K562 (cell line): Measurements from ENCODE around the gene ACVR2B. TPM values are rescaled to one million over a fixed set of nuclear protein-coding genes. Genes with fewer than 3 reads are reported as not detected.

ENCODE experiments used
- ATAC-seq: fragments of 200-7000 bp; cut with Tn5 transposase; 3 replicates; pipeline ENCODE4 v1.9.1; 2020; ENCODE audit warnings: moderate library complexity
- BruUV-seq: library from RNA; stranded (reverse); fragments of 400-500 nt; replicated peaks from 2 replicates; lab custom pipeline; 2021; lab: Mats Ljungman, UMichigan
- CTCF ChIA-PET: fragments of 300-600 bp; formaldehyde crosslinking; extraction: SDS; loops from one replicate; lab custom pipeline; 2021; ENCODE audit warnings: low intra/inter-chr PET ratio; lab: Yijun Ruan, JAX
- POLR2A ChIA-PET: fragments of 300-600, 350-650 bp; sonication (Branson Sonifier 250); formaldehyde crosslinking; extraction: SDS; loops from one replicate; lab custom pipeline; 2021; ENCODE audit warnings: antibody characterized with exemption, inconsistent platforms; lab: Yijun Ruan, JAX
- DNase-seq, 4 experiments: peaks; one replicate each; pipeline versions ENCODE4 v3.0.0 to v3.0.0-alpha.2; 2011 to 2018; ENCODE audit warnings: low spot score in 3 of 4, mixed read lengths in 3 of 4; ENCODE audit errors: extremely low read depth in 1 of 4
- FAIRE-seq: peaks from 2 replicates; lab custom pipeline; 2011; peaks lifted over from hg19 to GRCh38; lab: Jason Lieb, UNC
- H2AFZ ChIP-seq: 2 replicates; pipeline ENCODE4 v1.6.0; 2011; ENCODE audit warnings: low read depth, low read length, control low read depth, inconsistent platforms
- H3K27ac ChIP-seq: fragments of 200-600 bp; 3 replicates; pipeline ENCODE4 v1.8.0; 2011; ENCODE audit warnings: low read depth, mild to moderate bottlenecking, control low read depth, inconsistent platforms, low read length, moderate library complexity, mixed read lengths; ENCODE audit errors: extremely low read depth
- H3K27me3 ChIP-seq, 2 experiments: fragments of 300-600 bp in 1 of 2; 2 replicates in 1 of 2; 3 replicates in 1 of 2; pipeline versions ENCODE4 v1.6.0 to v1.8.0; 2011; ENCODE audit warnings: inconsistent platforms in 2 of 2, low read length in 2 of 2, mild to moderate bottlenecking in 1 of 2, mixed read lengths in 1 of 2, moderate library complexity in 1 of 2; ENCODE audit not compliant: control insufficient read depth in 2 of 2, insufficient read depth in 2 of 2
- H3K36me3 ChIP-seq: fragments of 300-600 bp; 3 replicates; pipeline ENCODE4 v1.8.0; 2011; ENCODE audit warnings: mild to moderate bottlenecking, low read length, inconsistent platforms; ENCODE audit not compliant: control insufficient read depth, insufficient read depth
- H3K4me1 ChIP-seq, 2 experiments: fragments of 200-600 bp in 1 of 2; replicated peaks in 1 of 2; 2 replicates in 1 of 2; 3 replicates in 1 of 2; pipeline versions ENCODE4 v1.5.1 to v1.8.0; 2011; ENCODE audit warnings: inconsistent platforms in 2 of 2, low read length in 2 of 2, mild to moderate bottlenecking in 1 of 2, mixed read lengths in 1 of 2, moderate library complexity in 1 of 2; ENCODE audit not compliant: control insufficient read depth in 2 of 2, insufficient read depth in 2 of 2
- H3K4me2 ChIP-seq: 2 replicates; pipeline ENCODE4 v1.6.1; 2011; ENCODE audit warnings: low read length, control low read depth, inconsistent platforms, mixed read lengths; ENCODE audit not compliant: insufficient read depth
- H3K4me3 ChIP-seq: fragments of 200-600 bp; sonication (generic), shearing (Covaris generic); 2 replicates; pipeline ENCODE4 v1.5.1; 2016; ENCODE audit warnings: control low read depth, inconsistent platforms
- H3K79me2 ChIP-seq: fragments of 200-600 bp; 3 replicates; pipeline ENCODE4 v1.8.0; 2011; ENCODE audit warnings: low read length, inconsistent platforms; ENCODE audit not compliant: control insufficient read depth, insufficient read depth
- H3K9ac ChIP-seq, 2 experiments: 2 replicates each; pipeline versions ENCODE4 v1.6.0 to v1.6.1; 2011; ENCODE audit warnings: low read depth in 2 of 2, low read length in 2 of 2, control low read depth in 1 of 2, inconsistent platforms in 1 of 2, mild to moderate bottlenecking in 1 of 2, mixed read lengths in 1 of 2; ENCODE audit not compliant: insufficient read depth in 1 of 2
- H3K9me1 ChIP-seq: one replicate; pipeline ENCODE4 v1.6.0; 2011; ENCODE audit warnings: inconsistent platforms, mild to moderate bottlenecking, low read length, moderate library complexity; ENCODE audit not compliant: control insufficient read depth, insufficient read depth
- H3K9me3 ChIP-seq: replicated peaks from 2 replicates; pipeline ENCODE4 v1.5.1; 2011; ENCODE audit warnings: low read depth, low read length, inconsistent platforms; ENCODE audit not compliant: control insufficient read depth, insufficient read depth
- H4K20me1 ChIP-seq: replicated peaks from 2 replicates; pipeline ENCODE4 v1.6.1; 2011; ENCODE audit warnings: low read length, inconsistent platforms, mixed read lengths; ENCODE audit not compliant: control insufficient read depth, insufficient read depth
- DACH1 ChIP-seq: fragments of 450-650 bp; IDR thresholded peaks from 2 replicates; pipeline ENCODE4 v1.6.1; 2018; ENCODE audit not compliant: partially characterized antibody
- HNRNPH1 ChIP-seq: fragments of 200-400 bp; formaldehyde crosslinking; optimal IDR thresholded peaks from 2 replicates; pipeline ENCODE3; 2017; ENCODE audit warnings: low read depth, mild to moderate bottlenecking, low read length, moderate library complexity
- NUFIP1 ChIP-seq: fragments of 450-650 bp; IDR thresholded peaks from 2 replicates; pipeline ENCODE4 v1.6.1; 2018; ENCODE audit not compliant: partially characterized antibody
- PRPF4 ChIP-seq: fragments of 200-400 bp; formaldehyde crosslinking; IDR thresholded peaks from one replicate; pipeline ENCODE4 v1.6.1; 2017; ENCODE audit warnings: low read length, low read depth, mild to moderate bottlenecking; ENCODE audit not compliant: insufficient read depth, poor library complexity, severe bottlenecking
- TAF1 ChIP-seq: IDR thresholded peaks from 2 replicates; pipeline ENCODE4 v1.6.1; 2011; ENCODE audit warnings: mild to moderate bottlenecking, low read length, moderate library complexity; ENCODE audit not compliant: insufficient read depth, control insufficient read depth, severe bottlenecking; ENCODE audit errors: extremely low read depth
- ZNF3 ChIP-seq: fragments of 250-450 bp; sonication (Bioruptor Pico); IDR thresholded peaks from 2 replicates; pipeline ENCODE4 v1.5.0; 2021; ENCODE audit warnings: mild to moderate bottlenecking, moderate library complexity
- WGBS: fragments of 100-300 bp; shearing (Covaris generic); methylation state at CpG from one replicate; pipeline ENCODE4 v1.1.6; 2016; ENCODE audit warnings: low coverage, mixed read lengths; ENCODE audit not compliant: insufficient coverage; ENCODE audit errors: missing lambda C conversion rate; 5-methylcytosine and 5-hydroxymethylcytosine counted together
- in situ Hi-C: fragments of 300-500 bp; cut with MboI; formaldehyde crosslinking; loops from 4 replicates; pipeline ENCODE4 v1.15.0; 2018; ENCODE audit warnings: inconsistent platforms, mixed read lengths
- intact Hi-C: fragments of 100-400 bp; cut with micrococcal nuclease; formaldehyde crosslinking; loops from 2 replicates; pipeline ENCODE4 v1.14.2; 2022
- polyA plus RNA-seq, 8 experiments: library from polyadenylated mRNA; depleted of rRNA in 4 of 8; stranded (reverse) in 5 of 8; unstranded in 3 of 8; fragments of >200 nt; fragmentation: Nextera tagmentation in 2 of 8; fragmentation: Illumina TruSeq in 1 of 8; extraction: Ambion mirVana in 2 of 8; extraction: Trizol in 1 of 8; gene quantifications; 2 replicates each; pipeline versions ENCODE4 v1.2.1 to v1.2.3, GENCODE V29; 2011 to 2014; ENCODE audit warnings: inconsistent platforms in 1 of 8, missing spikeins in 1 of 8
- total RNA-seq, 7 experiments: library from RNA; depleted of rRNA in 6 of 7; stranded (reverse); fragments of >200 nt in 6 of 7; fragmentation: Illumina TruSeq in 2 of 7; extraction: Trizol in 2 of 7; gene quantifications; 2 replicates each; pipeline versions ENCODE4 v1.2.1 to v1.2.3, GENCODE V29; 2011 to 2021; ENCODE audit warnings: low replicate concordance in 1 of 7
- TF ChIP-seq, protein P1 (sequence below): fragments of 250-450 bp; sonication (Bioruptor Pico); IDR thresholded peaks from 2 replicates; pipeline ENCODE4 v1.4.0; 2020; ENCODE audit warnings: mild to moderate bottlenecking, moderate library complexity
- TF ChIP-seq, protein P2 (sequence below): fragments of 450-650 bp; conservative IDR thresholded peaks from 2 replicates; pipeline ENCODE4 v1.6.1; 2016; ENCODE audit warnings: missing genetic modification characterization, low read depth, mild to moderate bottlenecking, missing compliant biosample characterization, moderate library complexity
- TF ChIP-seq, protein P3 (sequence below): fragments of 250-450 bp; sonication (Bioruptor Pico); IDR thresholded peaks from 2 replicates; pipeline ENCODE4 v1.5.0; 2020; ENCODE audit warnings: mild to moderate bottlenecking
- TF ChIP-seq, protein P4 (sequence below): sonication (generic); formaldehyde crosslinking; IDR thresholded peaks from 2 replicates; pipeline ENCODE4 v1.8.0; 2022; ENCODE audit warnings: mild to moderate bottlenecking, low read depth, missing genetic modification reagents

The ACVR2B gene
- total and polyA plus RNA-seq, 9 of the 15 experiments (the other 6 are each of a cell fraction or from before 2014, with no cell fraction given): 1.8 to 23.7 (median 7.1) TPM

DNA sequence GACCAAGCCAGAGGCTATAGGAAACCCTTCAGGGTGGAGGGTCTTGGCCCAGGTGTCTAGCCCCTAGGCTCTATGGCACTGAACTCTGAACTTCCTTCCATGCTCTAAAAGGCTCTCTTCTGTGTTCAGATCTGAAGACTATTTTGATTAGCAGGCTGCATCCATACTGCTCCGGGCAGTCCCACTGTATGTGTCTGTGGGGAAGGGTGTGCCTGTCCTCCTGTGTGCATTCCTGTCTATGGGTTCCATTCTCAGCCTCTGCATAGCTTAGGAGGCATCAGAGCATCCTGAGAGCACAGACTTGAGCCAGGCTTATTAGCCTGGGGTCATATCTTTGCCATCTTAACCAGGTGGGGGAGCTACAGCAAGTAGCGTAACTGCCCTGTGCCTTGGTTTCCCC, 80.5 kb downstream of the ACVR2B start:
- Histone ChIP-seq H3K9me1 (no peaks in the 10 kb centered on the region), H3K27me3 (peaks cover 0 to 8% of the 10 kb centered on the region in 2 experiments; a peak in 2 of 5 replicates), H3K9ac (no peak overlapping the region), H3K4me3 (no peak overlapping the region), H2AFZ (no peak overlapping the region), H3K4me1 (peaks cover 10 to 11% of the 10 kb centered on the region in 2 experiments), H3K36me3 (no peaks in the 10 kb centered on the region), H3K27ac (no peak overlapping the region), H4K20me1 (peaks cover 15% of the 10 kb centered on the region; the same call in 1 of the 2 replicates), H3K9me3 (no peaks in the 10 kb centered on the region), H3K4me2 (no peak overlapping the region), H3K79me2 (no peaks in the 10 kb centered on the region)
- 78% methylated on average over 2 of the region's 2 CpGs for WGBS
- BruUV-seq: no TSS peak
- FAIRE-seq (no peak), ATAC-seq (no peak), DNase-seq (no peak)
- in situ Hi-C loops (no loop called here), intact Hi-C loops (no loop called here)
- CTCF ChIA-PET: no interaction called here
- POLR2A ChIA-PET: interaction anchor here (0.7 to 1.0 kb wide), 2 partner anchors 8 to 12 kb away, joined by 4 to 6 read pairs; no protein-coding TSS in a partner anchor
- TF ChIP-seq TAF1 (no peak), ZNF3 (CRISPR knock-in tag) (no peak), PRPF4 (no peak), NUFIP1 (no peak), HNRNPH1 (no peak), DACH1 (no peak)
- TF ChIP-seq, protein P1, sequence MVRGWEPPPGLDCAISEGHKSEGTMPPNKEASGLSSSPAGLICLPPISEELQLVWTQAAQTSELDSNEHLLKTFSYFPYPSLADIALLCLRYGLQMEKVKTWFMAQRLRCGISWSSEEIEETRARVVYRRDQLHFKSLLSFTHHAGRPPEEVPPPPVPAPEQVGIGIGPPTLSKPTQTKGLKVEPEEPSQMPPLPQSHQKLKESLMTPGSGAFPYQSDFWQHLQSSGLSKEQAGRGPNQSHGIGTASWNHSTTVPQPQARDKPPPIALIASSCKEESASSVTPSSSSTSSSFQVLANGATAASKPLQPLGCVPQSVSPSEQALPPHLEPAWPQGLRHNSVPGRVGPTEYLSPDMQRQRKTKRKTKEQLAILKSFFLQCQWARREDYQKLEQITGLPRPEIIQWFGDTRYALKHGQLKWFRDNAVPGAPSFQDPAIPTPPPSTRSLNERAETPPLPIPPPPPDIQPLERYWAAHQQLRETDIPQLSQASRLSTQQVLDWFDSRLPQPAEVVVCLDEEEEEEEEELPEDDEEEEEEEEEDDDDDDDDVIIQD (CRISPR knock-in tag): no peak
- TF ChIP-seq, protein P2, sequence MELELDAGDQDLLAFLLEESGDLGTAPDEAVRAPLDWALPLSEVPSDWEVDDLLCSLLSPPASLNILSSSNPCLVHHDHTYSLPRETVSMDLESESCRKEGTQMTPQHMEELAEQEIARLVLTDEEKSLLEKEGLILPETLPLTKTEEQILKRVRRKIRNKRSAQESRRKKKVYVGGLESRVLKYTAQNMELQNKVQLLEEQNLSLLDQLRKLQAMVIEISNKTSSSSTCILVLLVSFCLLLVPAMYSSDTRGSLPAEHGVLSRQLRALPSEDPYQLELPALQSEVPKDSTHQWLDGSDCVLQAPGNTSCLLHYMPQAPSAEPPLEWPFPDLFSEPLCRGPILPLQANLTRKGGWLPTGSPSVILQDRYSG (tag): no peak
- TF ChIP-seq, protein P3, sequence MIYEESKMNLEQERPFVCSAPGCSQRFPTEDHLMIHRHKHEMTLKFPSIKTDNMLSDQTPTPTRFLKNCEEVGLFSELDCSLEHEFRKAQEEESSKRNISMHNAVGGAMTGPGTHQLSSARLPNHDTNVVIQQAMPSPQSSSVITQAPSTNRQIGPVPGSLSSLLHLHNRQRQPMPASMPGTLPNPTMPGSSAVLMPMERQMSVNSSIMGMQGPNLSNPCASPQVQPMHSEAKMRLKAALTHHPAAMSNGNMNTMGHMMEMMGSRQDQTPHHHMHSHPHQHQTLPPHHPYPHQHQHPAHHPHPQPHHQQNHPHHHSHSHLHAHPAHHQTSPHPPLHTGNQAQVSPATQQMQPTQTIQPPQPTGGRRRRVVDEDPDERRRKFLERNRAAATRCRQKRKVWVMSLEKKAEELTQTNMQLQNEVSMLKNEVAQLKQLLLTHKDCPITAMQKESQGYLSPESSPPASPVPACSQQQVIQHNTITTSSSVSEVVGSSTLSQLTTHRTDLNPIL (CRISPR knock-in tag): no peak
- TF ChIP-seq, protein P4, sequence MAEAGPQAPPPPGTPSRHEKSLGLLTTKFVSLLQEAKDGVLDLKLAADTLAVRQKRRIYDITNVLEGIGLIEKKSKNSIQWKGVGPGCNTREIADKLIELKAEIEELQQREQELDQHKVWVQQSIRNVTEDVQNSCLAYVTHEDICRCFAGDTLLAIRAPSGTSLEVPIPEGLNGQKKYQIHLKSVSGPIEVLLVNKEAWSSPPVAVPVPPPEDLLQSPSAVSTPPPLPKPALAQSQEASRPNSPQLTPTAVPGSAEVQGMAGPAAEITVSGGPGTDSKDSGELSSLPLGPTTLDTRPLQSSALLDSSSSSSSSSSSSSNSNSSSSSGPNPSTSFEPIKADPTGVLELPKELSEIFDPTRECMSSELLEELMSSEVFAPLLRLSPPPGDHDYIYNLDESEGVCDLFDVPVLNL: no peak
